HG03354 (cell line): ENCODE results near the gene MTHFD1L.
"Not testable (repeated sequence)": the region's sequence is repeated elsewhere in the genome, so short reads cannot be mapped to it uniquely, and the experiment has no call there.

Experiments
- ATAC-seq: cut with Tn5 transposase; IDR thresholded peaks from one replicate; pipeline ENCODE4 v1.9.1; 2021; ENCODE audit warnings: mild to moderate bottlenecking; ENCODE audit not compliant: unreplicated experiment, poor library complexity, severe bottlenecking

MTHFD1L gene

DNA sequence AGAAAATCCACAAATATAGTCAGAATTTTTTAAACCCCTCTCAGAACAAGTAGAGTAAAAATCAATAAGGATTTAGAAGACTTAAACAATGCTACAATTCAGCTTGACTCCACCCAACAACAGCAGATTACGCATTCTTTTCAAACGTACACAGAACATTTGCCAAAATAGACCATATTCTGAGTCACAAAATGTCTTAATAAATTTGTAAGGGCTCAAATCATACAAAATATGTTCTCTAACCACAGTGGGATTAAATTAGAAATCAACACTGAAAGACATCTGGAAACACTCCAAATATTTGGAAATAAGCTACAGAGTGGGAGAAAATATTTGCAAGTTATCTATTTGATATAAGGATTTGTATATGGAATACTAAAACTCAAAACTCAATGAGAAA is 210.0 kb downstream of the MTHFD1L start:
- ATAC-seq: no peak

DNA sequence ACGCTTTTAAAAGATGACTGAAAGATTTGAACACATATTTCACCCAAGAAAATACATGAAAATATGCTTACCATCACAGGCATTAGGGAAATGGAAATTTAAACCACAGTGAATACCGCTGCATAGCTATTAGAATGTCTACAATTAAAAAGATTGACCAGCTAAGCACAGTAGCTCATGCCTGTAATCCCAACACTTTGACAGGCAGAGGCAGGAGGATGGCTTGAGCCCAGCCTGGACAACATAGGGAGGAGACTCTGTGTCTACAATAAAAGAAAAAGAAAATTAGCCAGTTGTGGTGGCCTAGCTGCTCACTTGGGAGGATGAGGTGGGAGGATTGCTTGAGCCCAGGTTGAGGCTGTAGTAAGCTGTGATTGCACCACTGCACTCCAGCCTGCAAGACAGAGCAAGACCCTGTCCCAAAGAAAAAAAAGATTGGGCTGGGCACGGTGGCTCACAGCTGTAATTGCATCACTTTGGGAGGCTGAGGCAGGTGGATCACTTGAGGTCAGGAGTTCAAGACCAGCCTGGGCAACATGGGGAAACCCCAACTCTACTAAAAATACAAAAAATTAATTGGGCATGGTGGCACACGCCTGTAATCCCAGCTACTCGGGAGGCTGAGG is 210.5 kb downstream of the MTHFD1L start:
- no peak for ATAC-seq

DNA sequence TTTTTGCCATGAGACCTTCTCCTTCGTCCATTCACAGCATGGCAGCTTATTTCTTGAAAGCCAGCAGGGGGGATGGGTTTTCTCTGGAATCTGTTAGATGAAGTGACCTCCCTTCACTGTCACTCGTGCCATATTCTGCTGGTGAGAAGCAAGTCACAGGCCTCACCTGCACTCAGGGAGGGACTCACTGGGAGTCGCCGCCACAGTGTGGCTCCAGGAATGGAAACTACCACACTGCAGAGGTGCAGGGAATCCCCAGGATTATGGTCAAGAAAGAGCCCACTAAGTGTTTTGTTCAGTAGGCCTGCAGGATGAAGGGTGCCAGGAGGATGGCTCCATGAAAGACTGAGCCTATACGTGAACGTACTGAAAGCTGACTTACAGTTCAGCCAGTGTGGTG is 213.2 kb downstream of the MTHFD1L start:
- no peak for ATAC-seq

DNA sequence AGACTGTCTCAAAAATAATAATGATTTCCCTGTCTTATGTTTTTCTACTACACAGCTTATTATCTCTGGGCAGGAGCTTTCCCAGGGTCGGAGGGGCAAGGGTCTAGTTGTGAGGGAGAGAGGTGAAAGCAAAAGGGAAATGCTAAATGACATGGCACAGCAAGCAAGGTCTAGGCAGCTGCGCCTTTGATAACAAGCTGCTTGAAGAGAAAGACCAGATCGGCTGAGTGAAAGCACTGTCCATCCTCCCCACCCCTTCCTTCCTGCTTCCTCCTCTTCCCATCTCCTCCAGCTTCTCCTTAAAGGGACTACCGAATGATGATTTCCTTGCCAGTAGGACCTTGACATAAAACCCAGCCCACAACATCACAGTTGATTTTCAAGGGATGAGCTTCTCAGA is 216.2 kb downstream of the MTHFD1L start:
- ATAC-seq: no peak

DNA sequence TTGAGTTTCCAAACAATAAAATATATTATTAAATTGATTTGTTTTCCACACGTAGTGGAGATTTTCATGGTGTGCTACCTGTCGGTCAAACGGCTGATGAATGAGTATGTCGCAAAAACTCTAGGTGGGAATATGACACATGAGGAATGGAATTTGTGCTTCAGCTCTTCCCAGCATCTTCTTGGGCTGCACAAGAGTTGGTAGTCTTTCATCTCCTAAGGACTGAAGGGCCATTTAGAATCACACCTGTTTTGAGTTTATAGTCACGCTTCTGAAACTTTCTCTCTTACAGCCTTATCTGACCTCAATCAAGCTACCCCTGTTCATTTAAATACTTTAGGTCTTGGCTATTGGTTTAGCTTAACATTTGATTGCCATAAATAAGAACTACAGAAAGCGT is 216.6 kb downstream of the MTHFD1L start:
- ATAC-seq: no peak

DNA sequence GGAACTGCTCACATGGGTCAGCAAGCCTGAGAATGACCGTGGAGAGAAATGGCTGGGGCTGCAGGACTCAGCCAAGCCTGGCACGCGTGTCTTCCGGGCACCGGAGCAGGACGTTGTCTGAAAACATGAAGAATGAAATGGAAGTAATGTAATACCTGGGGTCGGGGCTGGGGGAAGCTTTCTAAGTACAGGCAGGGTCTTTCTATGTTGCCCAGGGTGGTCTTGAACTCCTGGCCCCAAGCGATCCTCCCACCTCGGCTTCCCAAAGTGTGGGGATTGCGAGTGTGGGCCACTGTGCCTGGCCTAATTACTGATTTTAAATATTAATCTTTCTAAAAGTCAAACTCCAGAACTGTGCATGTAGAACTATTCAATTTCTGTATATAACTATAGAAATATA is 218.8 kb downstream of the MTHFD1L start:
- ATAC-seq: no peak

DNA sequence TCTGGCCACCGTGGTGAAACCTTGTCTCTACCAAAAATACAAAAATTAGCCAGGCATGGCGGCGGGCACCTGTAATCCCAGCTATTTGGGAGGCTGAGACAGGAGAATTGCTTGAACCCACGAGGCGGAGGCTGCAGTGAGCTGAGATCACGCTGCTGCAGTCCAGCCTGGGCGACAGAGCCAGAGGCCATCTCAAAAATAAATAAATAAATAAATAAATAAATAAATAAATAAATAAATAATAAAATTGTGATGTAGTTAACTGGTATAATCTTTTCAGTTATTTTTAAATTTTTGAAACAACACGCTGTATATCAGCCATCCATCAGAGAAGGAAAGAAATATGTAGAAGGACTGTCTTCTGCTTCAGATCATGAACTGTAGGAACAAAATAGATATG is 221.6 kb downstream of the MTHFD1L start:
- not testable (repeated sequence) for ATAC-seq

DNA sequence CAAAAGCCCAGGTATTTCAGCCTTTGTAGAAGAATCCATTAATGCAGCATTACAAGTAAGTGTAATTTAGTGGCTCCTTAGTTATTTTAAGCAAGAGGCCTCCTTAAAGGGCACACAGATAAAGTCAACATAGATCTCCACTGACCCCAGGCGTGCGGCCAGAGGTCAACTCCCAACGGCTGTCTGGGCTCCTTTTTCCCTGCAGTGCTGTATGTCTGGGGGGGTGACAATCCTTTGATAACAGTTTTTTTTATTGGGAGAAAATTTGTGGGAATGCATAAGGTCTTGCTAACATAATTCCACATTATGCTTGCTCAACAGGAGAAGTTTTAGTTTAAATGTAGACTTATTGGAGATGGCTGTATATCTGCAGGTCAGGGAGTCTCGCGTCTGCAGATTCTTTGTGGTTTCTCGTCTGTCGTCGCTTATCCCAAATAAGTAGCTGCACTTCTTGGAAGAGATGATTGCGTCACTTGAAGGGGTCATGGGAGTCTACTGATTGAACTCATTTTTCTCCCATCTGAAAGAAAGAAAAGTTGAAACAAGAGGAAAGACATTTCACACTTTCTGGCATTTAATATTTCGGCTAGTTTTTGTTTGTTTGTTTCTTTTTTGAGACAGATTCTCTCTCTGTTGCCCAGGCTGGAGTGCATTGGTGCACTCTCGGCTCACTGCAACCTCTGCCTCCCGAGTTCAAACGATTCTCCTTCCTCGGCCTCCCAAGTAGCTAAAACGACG is 222.5 kb downstream of the MTHFD1L start:
- ATAC-seq: no peak

DNA sequence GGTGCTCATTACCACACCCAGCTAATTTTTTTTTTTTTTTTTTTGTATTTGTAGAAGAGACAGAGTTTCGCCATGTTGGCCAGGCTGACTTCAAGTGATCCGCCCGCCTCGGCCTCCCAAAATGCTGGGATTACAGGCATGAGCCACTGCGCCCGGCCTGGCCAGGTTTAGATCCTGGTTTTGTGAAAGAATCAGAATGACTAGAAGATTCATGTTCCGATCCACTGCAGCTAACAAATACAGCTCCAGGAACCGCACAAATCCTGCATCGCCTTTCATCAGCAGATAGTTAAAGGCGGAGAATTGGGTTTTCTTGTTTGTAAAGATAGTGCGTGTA is 223.1 kb downstream of the MTHFD1L start:
- ATAC-seq: no peak

DNA sequence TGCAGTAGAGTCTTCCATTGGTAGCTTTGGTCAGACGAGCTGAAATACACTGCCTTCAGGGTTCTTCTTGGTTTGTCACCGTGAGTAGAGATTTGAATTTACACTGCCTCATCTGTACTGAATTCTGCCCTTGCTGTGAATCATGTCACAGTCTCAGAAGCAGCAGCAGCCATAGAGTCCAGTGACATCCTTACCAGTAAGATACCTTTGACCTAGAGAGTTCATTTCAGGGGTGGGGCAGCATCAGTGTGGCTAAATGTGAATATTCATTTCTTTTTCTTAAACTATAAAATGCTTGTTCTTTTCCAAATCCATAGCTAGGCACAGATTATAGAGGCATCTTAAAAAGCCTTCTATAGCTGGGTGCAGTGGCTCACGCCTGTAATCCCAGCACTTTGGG is 223.5 kb downstream of the MTHFD1L start:
- no peak for ATAC-seq

DNA sequence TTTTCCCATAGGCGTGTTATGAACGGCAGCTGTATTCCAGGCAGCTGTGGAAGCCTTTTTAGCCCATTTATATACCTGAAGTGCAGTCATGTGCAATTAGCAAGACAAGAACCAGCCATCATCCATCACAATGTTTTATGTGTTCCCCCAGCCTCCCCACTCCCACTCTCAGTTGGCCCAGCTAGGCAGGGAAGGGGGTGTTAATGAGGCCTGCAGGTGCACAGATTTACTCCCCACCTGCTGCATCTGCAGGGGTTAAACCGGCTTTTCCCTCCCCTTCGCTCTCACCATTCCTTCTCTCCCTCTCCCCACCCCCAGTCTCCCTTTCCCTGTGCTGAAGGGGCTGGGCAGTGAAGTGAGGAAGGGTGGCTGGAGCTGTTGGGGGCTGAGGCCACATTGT is 224.5 kb downstream of the MTHFD1L start:
- no peak for ATAC-seq

DNA sequence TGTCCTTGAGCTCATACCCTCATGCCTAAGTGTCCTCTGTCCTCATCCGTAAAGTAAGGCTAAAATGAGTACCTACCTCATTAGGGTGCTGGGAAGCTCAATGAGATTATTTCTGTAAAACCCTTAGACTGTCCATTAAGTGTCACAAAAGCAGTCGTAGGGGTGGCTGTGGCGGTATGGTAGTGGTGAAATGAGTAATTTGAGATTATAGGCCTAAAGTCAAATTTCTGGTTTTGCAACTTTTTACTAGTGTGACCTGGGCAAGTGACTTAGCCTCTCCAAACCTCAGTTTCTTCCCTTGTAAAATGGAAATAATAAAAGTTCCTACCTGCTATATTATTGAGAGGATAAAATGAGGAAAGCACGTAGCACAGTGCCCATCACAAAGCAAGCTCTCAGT is 226.1 kb downstream of the MTHFD1L start:
- no peak for ATAC-seq

DNA sequence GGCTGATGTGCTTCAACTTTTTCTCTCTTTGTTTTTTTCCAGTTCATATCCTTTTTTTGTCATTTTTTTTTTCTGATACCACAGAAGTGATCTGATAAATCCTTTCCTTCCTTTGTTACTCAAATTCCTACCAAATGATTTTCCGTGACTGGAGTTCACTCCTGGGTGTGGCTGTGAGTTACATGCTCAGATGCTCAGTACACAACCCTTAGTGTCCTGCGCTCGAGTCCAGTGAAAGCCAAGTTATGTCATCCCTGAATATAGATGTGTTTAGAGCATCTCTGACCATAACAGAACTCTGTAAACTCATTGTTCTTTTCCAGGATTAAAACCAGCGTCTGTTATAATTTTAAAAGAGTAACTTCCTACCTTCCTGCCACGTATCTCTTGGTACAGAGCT is 227.1 kb downstream of the MTHFD1L start:
- ATAC-seq: no peak

DNA sequence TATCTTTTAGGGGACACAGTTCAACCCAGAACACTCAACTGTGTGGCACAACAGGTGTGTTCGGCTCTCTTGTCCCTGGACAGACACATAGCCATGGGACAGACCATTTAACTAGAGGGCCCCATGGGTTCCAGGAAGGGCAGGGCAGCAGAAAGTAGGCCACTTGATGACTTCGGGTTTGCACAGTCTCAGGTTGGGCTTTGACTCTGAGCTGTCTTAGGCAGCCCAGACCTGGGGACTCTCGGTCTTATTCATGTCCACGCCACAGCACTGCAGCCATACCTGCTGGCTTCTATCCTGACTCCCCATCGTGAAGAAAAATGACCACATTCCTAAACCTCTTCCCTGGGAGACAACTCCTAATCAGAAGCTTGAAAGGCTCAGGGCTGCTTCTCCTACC is 228.2 kb downstream of the MTHFD1L start:
- ATAC-seq: no peak

DNA sequence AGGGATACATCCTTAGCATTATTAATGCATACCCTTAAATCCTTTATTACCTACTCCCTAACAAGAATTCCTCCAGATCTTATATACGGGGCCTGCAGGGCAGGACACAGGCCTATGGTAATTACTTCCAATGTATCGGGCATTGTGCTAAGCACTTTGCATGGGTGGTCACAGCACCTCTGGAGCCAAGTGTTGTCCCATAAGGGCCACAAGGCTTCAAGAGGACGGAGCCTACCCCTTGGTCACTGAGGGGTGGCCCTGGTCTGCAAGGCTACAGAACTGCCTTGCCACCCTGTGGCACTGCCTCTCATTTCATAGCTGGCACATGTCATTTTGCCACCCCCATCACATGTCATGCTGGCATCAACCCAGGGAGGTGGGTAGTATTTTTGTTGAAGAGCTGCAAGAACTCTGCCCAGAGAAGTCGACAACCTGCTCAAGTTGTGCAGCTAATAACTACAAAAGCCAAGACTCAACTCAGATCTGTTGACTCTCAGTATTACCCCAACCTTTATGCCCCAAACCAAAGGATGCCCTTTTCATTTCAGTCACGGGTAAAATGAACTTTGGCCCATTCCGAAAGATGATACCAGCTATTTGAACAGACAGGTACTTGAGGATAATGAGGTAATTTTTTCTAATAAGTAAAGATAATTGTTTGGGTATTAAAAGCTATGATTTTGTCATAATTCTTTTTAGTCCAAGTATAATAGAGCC is 230.2 kb downstream of the MTHFD1L start:
- no peak for ATAC-seq

DNA sequence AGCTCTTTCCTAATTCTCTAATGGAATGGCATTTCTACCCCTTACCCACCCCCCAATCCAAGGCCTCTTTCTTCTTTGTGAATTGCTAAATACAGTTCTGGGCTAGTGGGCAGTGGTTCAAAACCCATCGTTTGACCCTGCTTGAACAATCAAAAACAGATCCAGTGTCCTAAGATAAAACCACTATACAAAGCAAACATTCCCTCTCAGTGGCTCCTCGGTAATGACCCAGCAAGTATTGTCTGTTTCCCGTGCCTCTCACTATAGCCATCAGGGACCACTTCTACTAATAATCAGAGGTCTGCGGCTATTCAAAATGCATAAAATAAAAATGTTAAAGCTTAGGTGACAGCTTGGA is 230.7 kb downstream of the MTHFD1L start:
- no peak for ATAC-seq

DNA sequence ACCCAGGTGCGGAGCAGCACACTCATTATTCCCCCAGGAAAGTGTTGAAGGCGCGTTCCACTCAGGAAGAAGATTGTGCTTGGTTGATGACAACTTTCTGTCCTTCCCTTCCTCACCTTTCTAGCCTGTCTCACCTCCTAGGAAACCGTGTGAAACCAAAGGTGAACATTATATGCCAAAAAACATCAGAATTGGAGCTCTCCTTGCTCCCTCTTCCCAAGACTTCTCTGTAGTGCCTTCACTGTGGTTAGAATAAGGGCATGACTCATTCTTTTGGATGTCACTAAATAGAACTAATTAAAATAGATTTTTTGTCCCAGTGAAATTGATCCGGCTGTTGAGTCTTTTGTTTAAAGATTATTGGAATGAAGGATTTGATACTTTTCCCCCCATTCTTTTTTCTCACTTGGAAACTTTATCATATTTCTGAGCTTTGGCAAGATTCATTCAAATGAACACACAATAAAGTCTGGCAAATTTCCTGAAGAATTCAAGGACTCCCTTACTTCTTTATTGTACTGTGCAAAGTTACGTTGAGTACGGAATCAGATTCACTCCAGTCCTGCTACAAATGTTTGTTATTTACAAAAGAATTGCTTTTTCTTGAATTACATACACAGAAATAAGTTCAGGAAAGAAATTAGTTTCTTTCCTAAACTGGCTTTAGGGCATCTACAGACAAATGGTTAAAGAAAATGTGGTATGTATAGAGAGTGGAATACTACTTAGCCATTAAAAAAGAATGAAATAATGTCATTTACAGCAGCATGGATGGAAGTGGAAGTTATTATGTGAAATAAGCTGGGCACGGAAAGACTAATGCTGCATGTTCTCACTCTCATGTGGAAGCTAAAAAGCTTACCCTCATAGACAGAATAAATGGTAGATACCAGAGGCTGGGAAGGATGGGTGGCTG is 231.4 kb downstream of the MTHFD1L start:
- no peak for ATAC-seq

DNA sequence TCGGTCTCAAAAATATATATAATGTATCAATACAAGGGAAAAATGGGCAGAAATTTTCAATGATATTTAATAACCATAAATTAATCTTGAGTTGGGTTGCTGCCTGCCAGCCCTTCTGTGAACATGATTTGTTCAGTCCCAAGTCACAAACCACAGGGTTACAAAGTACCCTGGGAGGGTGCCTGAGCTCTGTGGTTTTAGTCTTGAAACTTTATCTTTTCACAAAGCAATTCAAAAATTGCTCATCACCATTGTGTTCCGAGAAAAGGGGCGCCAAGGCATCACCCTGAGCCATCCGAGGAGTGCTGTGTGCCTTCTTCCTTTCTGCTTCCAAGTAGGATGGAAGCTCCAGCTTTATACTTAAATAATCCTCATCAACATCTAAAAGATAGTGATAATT is 232.7 kb downstream of the MTHFD1L start:
- ATAC-seq: no peak

DNA sequence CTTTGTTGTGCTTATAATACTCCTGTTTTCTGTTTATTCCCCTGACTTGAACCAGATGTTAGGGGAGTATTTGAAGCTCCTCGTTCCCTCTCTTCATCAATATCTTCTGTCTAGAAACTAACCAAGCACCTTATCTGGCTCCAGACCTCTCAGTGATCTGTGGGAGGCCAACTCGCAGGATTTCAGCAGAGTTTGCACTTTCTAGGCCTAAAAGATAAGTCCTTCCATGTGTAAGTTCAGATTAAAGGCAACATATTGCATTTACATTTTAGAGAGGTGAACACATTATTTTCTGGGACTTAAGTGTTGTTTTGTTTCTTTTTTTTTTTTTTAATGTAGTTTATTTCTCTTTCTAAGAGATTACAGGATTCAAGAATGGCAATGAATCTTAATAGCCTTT is 234.8 kb downstream of the MTHFD1L start:
- no peak for ATAC-seq

DNA sequence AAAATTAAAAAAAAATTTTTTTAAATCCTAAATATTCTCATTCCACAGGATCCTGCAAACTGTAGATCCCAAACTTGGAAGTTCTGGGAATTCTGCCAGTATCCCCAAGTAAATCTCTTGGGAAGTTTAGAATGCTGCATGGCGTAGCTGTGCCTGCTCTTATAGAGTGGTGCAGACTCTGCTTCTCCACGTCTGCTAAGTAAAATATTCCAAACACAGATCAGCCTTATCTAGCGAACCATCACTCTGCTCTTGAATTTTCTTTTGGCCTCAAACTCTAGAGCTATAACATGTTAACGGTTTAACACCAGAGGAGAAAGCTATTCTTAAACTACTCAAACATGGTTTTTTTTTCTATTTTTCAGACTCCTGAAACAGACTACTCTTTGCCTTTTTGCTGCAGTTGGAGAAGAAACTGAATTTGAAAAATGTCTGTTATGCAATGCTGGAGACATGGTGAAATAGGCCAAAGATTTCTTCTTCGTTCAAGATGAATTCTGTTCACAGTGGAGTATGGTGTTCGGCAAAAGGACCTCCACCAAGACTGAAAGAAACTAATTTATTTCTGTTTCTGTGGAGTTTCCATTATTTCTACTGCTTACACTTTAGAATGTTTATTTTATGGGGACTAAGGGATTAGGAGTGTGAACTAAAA is 235.8 kb downstream of the MTHFD1L start:
- ATAC-seq: no peak
